HG03175 (cell line): ENCODE results near the gene KBTBD7.
A peak's percentile ranks its signal among the peaks of the same experiment; 100 is the strongest.
"Not testable (repeated sequence)": the region's sequence is repeated elsewhere in the genome, so short reads cannot be mapped to it uniquely, and the experiment has no call there.

Experiments
- ATAC-seq: cut with Tn5 transposase; IDR thresholded peaks from one replicate; pipeline ENCODE4 v1.9.1; 2021; ENCODE audit warnings: mild to moderate bottlenecking, moderate library complexity; ENCODE audit not compliant: unreplicated experiment

Gene KBTBD7

DNA sequence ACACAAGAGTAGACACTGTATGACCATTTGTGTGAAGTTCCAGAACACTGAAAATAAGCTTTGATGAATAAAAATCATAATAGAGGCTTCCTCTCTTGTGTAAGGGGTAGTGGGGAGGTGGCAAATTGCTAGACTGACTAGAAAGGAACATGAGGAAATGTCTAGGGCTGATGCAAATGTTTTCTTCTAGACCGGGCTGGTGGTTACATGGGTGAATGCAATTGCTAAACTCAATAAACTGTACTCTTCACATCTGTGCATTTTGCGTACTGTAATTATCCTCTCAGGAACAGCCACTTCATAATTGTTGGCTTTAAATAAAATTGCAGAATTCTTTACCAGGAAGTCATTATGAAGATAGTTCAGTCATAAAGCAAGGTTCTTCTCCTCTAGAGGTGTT, 5.2 kb upstream of the KBTBD7 start:
- peak; percentile 74 for ATAC-seq

DNA sequence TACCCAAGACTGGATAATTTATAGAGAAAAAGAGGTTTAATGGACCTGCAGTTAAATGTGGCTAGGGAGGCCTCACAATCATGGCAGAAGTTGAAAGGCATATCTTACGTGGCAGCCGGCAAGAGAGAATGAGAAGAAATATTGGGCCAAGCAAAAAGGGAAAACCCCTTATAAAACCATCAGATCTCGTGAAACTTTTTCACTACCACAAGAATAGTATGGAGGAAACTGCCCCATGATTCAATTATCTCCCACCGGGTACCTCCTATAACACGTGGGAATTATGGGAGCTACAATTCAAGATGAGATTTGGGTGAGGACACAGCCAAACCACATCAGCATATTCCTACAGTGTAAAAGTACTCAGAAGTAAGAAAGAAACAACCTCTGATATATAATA, 4.7 kb upstream of the KBTBD7 start:
- no peak for ATAC-seq

DNA sequence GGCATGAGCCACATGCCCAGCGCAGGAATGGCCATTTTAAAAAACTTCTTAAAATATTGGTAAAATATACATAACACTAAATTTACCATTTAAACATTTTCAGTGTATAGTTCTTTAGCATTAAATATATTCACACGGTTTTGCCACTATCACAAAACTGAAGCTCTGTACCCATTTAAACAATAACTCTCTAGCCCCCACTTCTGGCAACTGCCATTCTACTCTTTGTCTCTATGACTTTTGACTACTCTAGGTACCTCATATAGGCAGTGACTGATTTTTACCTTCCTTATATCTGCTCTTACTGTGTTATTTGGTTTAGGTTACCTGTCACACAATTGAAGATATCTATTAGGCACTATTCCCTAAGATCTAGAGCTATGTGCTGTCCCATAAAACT, 2.3 kb upstream of the KBTBD7 start:
- no peak for ATAC-seq

DNA sequence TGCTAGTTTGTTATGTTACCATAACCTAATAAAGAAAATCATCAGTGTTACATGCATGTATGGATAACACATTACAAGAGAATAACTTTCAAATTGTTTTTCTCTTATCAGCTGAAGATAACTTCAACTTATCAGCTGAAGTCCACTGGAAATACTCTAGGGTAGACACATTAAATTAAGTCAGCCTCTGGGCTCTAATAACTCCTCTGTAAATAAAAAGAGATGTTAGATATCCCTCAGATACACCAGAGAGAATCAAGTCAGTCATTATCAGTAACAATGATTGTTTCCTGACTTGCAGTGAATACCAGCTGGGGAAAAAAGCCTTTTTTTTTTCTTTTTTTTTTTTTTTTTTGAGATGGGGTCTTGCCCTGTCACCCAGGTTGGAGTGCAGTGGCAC, 1.6 kb upstream of the KBTBD7 start:
- ATAC-seq = no peak

DNA sequence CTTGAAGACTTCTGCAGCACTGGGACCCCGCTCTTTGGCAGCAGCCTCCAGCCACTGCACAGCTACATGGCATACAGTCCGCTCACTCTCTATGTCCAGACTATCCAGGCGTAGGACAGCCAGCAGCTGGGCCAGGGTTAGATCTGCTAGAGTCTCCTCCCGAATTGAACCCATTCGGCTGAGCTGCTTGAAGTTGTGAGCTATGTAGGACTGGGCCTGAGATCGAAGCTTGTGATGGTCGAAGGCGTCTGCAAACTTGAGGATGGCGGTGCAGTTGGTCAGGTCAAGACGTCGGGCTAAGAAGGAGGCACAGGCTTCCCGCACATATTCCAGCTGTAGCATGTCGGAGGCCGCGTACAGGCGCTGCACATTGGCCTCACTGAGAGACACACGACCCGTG, 900 bp downstream of the KBTBD7 start:
- no peak for ATAC-seq

DNA sequence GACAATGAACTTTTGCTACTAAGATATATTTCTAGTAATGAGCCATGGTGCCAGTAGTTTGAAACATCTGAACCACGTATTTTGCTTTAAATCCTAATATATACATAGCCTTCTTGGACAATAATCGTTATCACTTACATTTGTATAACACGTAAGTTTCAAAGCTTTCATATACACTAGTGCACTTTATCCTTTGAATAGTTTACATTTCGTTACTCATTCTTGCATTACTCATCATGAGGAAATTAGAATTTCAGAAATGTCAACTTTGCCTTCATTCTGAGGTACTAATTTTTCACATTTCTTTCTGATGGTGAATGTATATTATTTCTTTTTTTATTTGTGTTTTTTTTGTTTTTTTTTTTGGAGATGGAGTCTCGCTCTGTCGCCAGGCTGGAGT, 5.8 kb downstream of the KBTBD7 start:
- ATAC-seq = no peak

DNA sequence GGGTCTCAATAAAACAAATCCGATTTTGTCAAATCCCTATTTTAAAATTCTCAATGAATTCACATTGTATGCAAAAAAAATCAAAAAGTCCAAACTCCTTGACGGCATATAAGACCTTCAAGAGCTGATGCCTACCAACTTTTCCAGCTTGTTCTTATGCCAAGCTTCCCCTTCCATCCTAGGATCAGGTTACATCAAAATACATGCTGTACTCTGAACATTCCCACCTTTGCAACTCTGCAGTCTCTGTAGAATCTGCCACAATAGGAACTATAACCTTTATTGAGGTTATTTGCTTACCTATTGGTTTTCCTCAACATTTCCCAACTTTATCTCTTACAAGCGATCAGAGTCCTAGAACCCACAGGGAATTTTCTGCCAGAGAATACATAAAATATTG, 7.9 kb downstream of the KBTBD7 start:
- no peak for ATAC-seq

DNA sequence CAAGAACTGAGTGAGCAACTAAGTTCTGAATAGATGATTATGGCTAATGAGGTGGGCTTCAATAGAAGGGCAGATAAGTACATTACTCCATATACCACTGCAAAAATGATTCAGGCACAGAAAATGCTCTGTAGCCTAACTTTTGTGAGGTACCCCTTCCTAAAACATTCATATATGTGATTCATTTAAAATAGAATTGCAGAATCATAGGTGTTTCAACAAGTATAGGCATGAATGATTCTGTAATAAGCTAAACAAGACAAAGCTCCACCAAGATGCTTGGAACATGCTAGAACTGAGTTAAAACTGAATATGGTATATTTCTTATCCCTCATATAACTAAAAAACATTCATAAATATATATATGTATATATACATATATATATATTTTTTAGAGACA, 12.1 kb downstream of the KBTBD7 start:
- no peak for ATAC-seq

DNA sequence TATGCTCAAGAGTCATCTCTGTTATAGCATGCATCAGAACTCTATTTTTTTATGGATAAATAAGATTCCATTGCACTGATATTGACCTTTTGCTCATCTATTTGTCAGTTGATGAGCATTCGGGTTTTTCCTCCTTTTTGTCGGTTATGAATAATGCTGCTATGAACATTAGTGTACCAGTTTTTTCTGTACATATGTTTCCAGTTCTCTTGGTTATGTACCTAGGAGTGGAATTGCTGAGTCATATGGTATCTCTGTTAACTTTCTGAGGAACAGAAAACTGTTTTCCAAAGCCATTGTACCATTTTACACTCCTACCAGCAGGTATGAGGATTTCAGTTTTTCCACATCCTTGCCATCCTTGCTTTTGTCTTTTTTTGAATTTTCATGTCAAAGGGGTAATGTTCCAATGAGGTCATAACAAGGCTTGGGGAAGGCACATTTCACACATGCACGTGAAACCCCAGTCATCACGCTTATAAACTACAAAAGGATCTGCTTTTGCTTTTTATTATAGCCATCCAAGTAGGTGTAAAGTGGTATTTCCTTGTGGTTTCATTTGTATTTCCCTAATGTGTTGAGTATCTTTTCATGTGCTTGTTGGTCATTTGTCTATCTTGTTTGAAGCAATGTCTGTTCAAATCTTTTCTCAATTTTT, 14.6 kb downstream of the KBTBD7 start:
- ATAC-seq = no peak

DNA sequence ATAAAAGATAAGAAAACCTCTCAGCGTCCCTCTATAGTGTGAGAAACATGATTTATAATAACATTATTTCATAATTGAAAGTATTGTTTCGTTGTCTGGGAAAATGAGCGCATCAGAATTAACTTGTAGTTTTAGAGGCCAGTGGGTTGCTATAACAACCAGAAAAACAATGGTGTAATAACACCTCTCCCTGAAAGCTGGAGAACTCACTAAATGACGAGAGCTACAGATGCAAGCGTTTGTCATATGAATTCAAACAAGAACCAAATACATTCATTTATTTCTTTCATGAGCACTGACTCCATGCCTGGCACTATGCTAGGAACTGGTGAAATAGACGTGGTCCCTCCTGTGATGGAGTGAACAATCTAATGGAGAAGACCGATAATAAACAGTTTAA, 16.3 kb downstream of the KBTBD7 start:
- no peak for ATAC-seq

DNA sequence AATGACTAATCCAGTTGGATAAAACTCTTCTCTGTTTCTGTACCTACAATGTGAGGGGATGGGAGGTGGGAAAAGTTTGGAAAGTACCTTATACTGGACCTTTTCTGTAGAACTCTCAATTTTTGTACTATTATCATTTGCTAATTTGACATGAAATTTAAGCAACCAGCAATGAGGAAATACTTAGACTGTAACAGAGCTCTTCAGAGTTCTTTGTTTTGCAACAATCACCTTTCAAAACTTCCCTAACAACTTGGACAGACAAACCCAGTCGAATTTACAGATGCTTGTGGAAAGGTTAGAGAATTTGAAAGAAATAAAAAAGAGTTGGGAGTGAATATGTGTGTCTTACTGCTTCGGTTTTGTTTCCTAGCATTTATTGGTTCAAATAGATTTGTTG, 16.8 kb downstream of the KBTBD7 start:
- no peak for ATAC-seq

DNA sequence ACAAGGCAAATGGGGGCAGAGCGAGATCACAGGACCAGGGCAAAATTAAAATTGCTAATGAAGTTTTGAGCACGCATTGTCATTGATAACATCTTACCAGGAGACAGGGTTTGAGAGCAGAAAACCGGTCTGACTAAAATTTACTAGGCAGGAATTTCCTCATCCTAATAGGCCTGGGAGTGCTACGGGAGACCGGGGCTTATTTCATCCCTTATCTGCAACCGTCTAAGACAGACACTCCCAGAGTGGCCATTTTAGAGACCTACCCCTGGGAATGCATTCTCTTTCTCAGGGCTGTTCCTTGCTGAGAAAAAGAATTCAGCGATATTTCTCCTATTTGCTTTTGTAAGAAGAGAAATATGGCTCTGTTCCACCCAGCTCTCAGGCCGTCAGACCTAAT, 18.8 kb downstream of the KBTBD7 start:
- ATAC-seq = not testable (repeated sequence)

DNA sequence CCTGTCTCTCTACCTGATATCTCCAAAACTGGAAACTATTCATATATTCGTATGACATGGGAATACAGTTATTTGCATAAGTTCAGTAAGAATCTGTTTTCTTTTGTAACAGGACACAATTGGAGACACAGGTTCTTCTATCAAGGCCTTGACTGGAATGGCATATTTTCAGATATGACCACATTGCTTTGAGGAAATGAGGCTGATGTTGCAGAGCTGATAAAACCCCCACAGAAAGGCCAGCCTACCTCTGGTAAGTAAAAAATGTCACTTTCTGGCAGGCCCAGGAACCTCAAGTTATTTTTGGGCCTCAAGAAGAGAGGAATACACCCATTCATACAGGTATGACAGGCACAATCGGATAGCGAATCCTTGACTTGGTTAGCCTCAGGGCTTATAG, 32.2 kb downstream of the KBTBD7 start:
- no peak for ATAC-seq

DNA sequence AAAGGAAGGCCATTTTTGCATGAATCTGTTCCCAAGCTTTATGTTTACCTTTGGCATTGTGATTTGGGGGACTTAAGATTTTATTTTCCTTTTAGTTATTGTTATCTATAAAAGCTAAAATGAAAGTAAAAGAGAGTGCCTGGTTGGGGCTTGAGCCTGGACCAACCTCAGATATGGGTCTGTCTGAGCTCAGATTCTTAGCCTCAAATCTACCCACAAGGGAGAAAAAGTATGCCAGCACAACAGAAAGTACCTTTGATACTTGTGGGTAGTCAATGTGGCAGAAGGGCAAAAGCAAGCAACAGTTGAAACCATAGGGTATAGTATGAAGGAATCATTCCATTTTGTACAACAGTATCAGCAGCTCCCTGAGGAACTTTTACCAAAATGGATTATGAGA, 35.2 kb downstream of the KBTBD7 start:
- no peak for ATAC-seq

DNA sequence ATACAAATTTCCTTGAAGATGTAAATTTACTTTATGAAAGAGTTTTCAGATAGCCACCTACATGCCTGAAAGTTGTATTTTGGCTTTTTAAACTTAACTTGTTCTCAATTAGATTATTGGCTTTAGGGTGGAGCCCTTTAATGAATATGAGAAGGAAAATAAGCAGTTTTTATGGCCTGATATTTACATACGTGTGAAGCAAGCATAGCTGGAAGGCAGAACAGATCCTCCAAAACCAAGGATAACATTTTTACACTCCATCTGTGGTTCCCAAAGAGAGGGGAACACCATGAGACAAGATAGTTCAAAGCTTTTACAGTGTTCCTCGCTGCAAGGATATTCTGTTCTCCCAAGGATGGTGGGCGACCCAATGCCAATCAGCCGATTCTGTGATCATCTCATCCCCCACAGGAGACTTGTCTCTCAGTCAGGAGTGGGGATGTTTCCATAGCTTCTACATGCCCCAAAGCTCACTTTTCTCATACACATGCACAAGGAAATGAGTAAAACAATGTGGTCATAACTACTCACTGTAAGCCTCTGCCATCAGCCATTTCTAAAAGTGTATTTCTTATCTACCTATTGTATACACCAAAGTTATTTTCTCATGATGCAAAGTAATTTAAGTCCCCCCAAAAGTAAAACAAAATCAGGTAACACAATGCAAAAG, 37.2 kb downstream of the KBTBD7 start:
- no peak for ATAC-seq

DNA sequence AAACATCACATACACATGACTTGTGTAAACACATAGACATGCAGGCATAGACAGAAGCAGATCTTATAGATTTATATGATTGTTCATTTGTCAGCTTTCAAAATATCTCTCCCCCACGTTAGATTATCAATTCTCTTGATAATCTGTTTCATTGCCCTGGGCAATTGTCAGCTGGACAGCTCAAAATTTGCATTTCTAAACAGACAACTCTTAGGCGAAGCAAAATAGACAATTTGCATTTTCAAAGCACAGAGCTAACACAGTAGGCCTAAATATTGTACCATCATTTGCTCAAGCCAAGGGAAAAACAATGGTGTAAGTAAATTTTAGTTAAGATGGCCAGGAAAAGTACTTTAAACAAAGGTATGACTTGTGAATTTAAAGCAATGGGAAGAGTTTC, 37.7 kb downstream of the KBTBD7 start:
- no peak for ATAC-seq

DNA sequence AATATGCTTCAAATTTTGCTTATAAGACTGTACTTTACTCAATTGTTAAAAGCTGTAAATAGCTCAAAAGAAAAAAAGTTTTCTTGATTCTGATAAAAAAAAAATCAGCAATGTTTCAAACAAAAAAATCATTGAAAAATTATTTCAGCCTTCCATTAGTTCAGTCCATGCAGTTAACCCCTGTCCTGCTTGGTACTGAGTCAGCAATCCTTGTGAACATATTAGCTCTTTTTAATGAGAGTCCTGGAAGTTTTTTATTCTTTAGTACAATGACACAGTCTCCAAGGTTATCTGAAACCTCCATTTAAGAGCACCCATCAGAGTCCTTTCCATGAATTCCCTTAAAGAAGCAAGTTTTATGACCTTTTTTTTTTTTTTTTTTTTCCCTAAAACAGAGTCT, 40.3 kb downstream of the KBTBD7 start:
- ATAC-seq = no peak

DNA sequence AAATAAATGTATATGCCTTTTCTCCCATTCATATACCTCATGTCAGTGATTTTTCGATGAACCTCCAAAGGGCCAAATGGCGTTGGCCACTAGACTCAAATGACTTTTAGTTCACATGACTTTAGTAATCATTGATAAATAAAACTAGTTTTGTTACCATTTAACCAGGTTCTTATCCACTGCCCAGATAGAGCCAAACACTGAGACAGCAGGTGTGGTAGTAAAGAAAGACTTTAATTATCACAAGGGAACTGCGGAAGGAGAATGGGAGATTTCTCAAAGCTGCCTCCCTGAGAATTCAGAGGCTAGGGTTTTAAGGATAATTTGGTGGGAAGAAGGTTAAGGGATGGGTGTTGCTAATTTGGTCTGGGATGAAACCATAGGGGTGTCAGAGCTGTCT, 42.4 kb downstream of the KBTBD7 start:
- ATAC-seq = no peak

DNA sequence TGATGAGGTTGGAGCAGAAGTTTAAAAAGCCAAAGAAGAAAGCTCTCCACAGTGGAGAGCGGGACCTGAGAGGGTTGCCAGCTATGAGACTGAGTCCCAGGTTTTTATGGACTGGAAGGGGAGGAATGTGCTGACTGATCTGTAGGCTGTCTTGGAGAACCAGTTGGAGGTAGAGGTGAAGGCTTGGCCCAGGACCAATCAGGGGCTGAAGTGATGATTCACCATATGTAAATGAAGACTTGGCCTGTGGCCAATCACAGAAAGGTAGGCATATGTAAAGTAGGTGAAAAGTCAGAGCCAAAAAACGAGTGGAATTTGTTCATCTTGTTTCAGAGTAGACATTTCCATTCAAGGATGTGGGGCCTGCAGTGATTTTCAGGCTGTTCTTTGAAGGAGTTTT, 44.3 kb downstream of the KBTBD7 start:
- no peak for ATAC-seq

DNA sequence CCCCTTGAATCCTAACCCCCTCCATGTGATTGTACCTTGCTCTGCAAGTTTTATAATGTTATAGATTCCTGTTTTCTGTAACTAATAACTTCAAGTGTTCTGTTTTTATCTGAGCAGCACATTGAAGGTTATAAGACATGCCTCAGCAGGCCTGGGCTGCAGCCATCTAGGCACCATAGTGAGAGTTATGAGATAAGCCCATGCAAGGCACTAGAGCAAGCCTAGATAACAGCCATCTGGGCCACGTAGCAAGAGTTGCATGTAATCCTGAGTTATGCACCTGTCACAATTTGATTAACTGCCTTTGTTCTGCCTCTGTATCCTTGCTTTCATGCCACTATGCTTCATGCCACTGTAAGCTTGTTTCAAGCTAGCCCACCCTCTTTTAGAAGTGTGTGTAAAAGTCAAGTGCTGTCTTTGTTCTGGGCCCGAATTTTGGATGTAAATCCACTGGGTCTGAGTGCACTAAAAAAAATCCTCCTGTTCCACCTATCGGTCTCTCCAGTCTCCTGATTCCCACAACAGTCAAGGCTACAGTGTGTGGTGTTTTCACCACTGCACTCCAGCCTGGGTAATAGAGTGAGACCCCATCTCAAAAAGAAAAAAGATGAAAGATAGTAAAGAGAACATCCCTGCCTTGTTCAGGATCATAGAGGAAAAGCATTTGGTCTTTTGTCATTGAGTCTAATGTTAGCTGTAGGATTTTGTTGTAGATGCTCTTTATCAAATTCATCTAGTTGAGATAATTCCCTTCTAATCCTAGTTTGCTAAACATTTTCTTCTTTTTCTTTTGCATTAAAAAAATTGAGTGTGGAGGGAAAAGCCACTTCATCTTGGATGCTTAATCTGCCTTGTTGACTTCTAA, 45.7 kb downstream of the KBTBD7 start:
- ATAC-seq = no peak

DNA sequence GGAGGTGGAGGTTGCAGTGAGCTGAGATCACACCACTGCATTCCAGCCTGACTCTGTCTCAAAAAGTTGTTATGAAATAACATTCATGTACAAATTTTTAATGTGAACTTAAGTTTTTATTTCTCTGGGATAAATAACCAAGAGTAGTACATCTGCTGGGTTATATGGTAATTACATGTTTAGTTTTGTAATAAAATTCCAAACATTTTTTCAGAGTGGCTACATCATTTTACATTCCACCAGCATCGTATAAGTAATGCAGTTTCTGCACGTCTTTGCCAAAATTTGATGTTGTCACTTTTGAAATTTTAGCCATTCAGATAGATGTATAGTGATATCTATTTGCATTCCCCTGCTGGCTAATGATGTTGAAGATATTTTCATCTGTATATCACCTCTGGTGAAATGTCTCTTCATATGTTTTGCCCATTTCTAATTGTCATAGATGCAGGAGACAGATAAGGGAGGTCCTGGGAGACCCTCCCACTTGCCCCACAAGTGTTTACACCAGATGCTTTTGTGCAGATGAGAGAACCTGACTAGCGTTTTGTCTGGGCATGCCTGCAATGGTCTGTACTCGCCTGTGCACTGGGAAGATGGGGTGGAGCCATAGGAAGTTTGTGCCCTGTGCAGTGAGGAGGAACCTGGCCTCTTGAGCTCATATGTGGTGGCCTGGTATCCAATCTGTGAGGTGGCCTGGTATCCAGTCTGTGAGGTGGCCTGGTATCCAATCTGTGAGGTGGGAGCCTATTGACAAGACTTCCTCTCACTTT, 49.0 kb downstream of the KBTBD7 start:
- no peak for ATAC-seq
